SK-N-MC (cell line): ENCODE results near the gene C1QL1.

Source experiments
- EZH2 ChIP-seq: fragments of 200-600 bp; sonication (generic); IDR thresholded peaks from one replicate; pipeline ENCODE4 v1.6.1; 2017; ENCODE audit warnings: antibody characterized with exemption
- FOXP2 ChIP-seq: optimal IDR thresholded peaks from 2 replicates; pipeline ENCODE3; 2011; ENCODE audit warnings: mild to moderate bottlenecking, moderate library complexity; ENCODE audit not compliant: insufficient read depth; ENCODE audit errors: extremely low read length, control extremely low read depth
- POLR2AphosphoS5 ChIP-seq: IDR thresholded peaks from 2 replicates; pipeline ENCODE4 v1.6.1; 2012; ENCODE audit warnings: mild to moderate bottlenecking, low read depth, low read length, borderline replicate concordance

- TF ChIP-seq EZH2 = no peak
- TF ChIP-seq POLR2AphosphoS5 = no peak
- no peak for TF ChIP-seq FOXP2
These were observed 27.4 kb upstream of the C1QL1 start for GRCh38 chr17:44995436-44996001.
